Fibroblast of skin of back (primary cell): ENCODE data around the gene SLC2A1. TPM values are rescaled to one million over a fixed set of nuclear protein-coding genes. Genes with fewer than 3 reads are reported as not detected.

Experiments used
- DNase-seq: peaks from one replicate; pipeline ENCODE4 v3.0.0-alpha.2; 2013
- polyA plus RNA-seq, 2 experiments: library from polyadenylated mRNA; unstranded; fragments of 120-200 nt; gene quantifications; one replicate each; pipeline ENCODE4 v1.2.1, GENCODE V29; 2013; ENCODE audit not compliant: insufficient read length in 2 of 2

The SLC2A1 gene
- 366 TPM for polyA plus RNA-seq (2013, experiment 1 of 2; ENCODE audit: insufficient read length)
- polyA plus RNA-seq (2013, experiment 2 of 2; ENCODE audit: insufficient read length) = 416 TPM

GRCh38 chr1:42958488-42959319, at the start of gene SLC2A1:
Gene SLC2A1, minus strand, starts transcription at chr1:42958868. Its CDS starts 217 bp downstream, at chr1:42958651.
- DNase-seq = peak; percentile 96

GRCh38 chr1:43007377-43008114, 48.9 kb upstream of the SLC2A1 start:
- DNase-seq = no peak

- DNase-seq = no peak
Observed at GRCh38 chr1:43005460-43006361, 47.0 kb upstream of the SLC2A1 start.

GRCh38 chr1:43004587-43005459, 46.2 kb upstream of the SLC2A1 start:
- no peak for DNase-seq

GRCh38 chr1:43002766-43003165, 44.1 kb upstream of the SLC2A1 start:
- no peak for DNase-seq

GRCh38 chr1:43002116-43002515, 43.4 kb upstream of the SLC2A1 start:
- no peak for DNase-seq

- no peak for DNase-seq
Observed at GRCh38 chr1:43001434-43001833, 42.8 kb upstream of the SLC2A1 start.

GRCh38 chr1:43000271-43000670, 41.6 kb upstream of the SLC2A1 start:
- DNase-seq = no peak

- DNase-seq = peak; percentile 47
Observed at GRCh38 chr1:42999308-42999707, 40.6 kb upstream of the SLC2A1 start.

- peak; percentile 28 for DNase-seq
Observed at GRCh38 chr1:42998386-42998785, 39.7 kb upstream of the SLC2A1 start.

GRCh38 chr1:42996384-42996970, 37.8 kb upstream of the SLC2A1 start:
- no peak for DNase-seq

- no peak for DNase-seq
Observed at GRCh38 chr1:42993502-42994136, 35.0 kb upstream of the SLC2A1 start.

- DNase-seq = no peak
Observed at GRCh38 chr1:42992054-42992571, 33.4 kb upstream of the SLC2A1 start.

- DNase-seq = no peak
Observed at GRCh38 chr1:42990757-42991346, 32.2 kb upstream of the SLC2A1 start.

GRCh38 chr1:42983693-42984092, 25.0 kb upstream of the SLC2A1 start:
- no peak for DNase-seq

- peak; percentile 56 for DNase-seq
Observed at GRCh38 chr1:42983253-42983652, 24.6 kb upstream of the SLC2A1 start.

- DNase-seq = no peak
Observed at GRCh38 chr1:42982641-42983040, 24.0 kb upstream of the SLC2A1 start.

GRCh38 chr1:42981871-42982270, 23.2 kb upstream of the SLC2A1 start:
- peak; percentile 57 for DNase-seq

GRCh38 chr1:42981255-42981805, 22.7 kb upstream of the SLC2A1 start:
- DNase-seq = no peak
